Muscle of leg (tissue), 11 donors: ENCODE results near the gene BBIP1. TPM values are rescaled to one million over a fixed set of nuclear protein-coding genes. Genes with fewer than 3 reads are reported as not detected.
"Not testable (repeated sequence)": the region's sequence is repeated elsewhere in the genome, so short reads cannot be mapped to it uniquely, and the experiment has no call there.

Experiments used
- DNase-seq: peaks from one replicate; pipeline ENCODE4 v3.0.0; 2013
- H3K27ac ChIP-seq: one replicate; pipeline ENCODE4 v1.5.1; 2013; ENCODE audit warnings: mild to moderate bottlenecking, low read length, control low read depth
- H3K27me3 ChIP-seq: one replicate; pipeline ENCODE4 v1.6.1; 2013; ENCODE audit warnings: low read length; ENCODE audit not compliant: control insufficient read depth, insufficient read depth
- H3K36me3 ChIP-seq: one replicate; pipeline ENCODE4 v1.6.1; 2013; ENCODE audit warnings: low read length; ENCODE audit not compliant: control insufficient read depth, insufficient read depth
- H3K4me1 ChIP-seq: one replicate; pipeline ENCODE4 v1.6.1; 2013; ENCODE audit warnings: low read length; ENCODE audit not compliant: control insufficient read depth, insufficient read depth
- H3K4me3 ChIP-seq: one replicate; pipeline ENCODE4 v1.5.1; 2013; ENCODE audit warnings: low read length, control low read depth
- H3K9me3 ChIP-seq: replicated peaks from 2 replicates; pipeline ENCODE4 v1.6.1; 2013; ENCODE audit warnings: low read depth, low read length; ENCODE audit not compliant: control insufficient read depth
- WGBS: methylation state at CpG from one replicate; pipeline ENCODE4 v1.1.5; 2013; ENCODE audit warnings: missing lambda C conversion rate; ENCODE audit not compliant: insufficient coverage; 5-methylcytosine and 5-hydroxymethylcytosine counted together
- polyA plus RNA-seq, 8 donors: library from polyadenylated mRNA; unstranded; fragments of 120-200 nt; gene quantifications; one replicate each; pipeline versions ENCODE4 v1.2.1 to v1.2.3, GENCODE V29; 2013; ENCODE audit warnings: inconsistent platforms in 1 of 8, low replicate concordance in 1 of 8; ENCODE audit not compliant: insufficient read length in 8 of 8, insufficient read depth in 1 of 8
- total RNA-seq: library from RNA; stranded (reverse); fragments of 120-200 nt; gene quantifications from one replicate; pipeline ENCODE4 v1.2.4, GENCODE V29; 2013

Gene BBIP1
- total and polyA plus RNA-seq, 9 donors = 22.5 to 29.9 (median 27.4) TPM

DNA sequence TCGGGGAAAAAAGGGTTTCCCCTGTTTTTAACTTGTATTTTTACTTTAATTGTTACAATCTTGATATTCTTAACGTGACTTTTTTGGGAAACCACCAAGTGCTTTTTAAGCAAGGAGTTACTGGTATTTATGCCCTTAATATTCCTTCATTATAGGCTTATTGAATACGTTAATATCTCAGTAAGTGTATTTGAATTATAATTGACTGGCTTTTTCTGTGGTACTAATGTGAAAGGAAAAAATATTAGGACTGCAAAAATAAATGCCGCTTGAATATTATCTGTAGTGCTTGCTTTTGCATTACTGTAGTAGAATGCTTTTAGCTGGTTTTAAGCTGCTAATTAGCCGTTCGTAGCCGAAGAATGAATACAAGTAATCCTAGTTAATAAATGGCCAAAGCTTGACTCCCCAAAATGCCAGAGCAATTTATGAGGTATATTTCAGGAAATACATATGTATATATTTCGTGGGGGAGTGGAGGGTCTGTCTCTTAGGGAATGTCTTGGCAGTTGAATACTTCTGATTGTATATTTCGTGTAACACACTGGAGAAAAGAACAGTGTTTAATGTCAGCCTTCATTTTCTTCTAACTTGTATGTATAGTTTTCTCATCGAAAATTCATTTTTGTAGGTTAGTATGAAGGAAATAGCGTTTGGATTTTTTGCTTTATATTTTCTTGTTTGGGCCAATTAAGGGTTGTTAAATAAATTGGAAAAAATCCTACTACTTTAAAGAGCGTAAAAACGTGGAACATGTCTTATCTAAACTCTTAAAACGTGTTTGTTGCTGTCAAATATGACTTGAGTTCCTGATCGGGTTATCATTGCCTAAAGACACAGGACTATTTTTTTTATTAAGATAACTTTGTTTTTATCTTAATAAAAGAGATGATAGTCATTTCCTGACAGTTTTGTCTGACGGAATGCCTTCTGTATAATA lies 45.7 kb downstream of the BBIP1 start:
- peaks cover 12% of the 10 kb centered on the region for H3K4me1 ChIP-seq

DNA sequence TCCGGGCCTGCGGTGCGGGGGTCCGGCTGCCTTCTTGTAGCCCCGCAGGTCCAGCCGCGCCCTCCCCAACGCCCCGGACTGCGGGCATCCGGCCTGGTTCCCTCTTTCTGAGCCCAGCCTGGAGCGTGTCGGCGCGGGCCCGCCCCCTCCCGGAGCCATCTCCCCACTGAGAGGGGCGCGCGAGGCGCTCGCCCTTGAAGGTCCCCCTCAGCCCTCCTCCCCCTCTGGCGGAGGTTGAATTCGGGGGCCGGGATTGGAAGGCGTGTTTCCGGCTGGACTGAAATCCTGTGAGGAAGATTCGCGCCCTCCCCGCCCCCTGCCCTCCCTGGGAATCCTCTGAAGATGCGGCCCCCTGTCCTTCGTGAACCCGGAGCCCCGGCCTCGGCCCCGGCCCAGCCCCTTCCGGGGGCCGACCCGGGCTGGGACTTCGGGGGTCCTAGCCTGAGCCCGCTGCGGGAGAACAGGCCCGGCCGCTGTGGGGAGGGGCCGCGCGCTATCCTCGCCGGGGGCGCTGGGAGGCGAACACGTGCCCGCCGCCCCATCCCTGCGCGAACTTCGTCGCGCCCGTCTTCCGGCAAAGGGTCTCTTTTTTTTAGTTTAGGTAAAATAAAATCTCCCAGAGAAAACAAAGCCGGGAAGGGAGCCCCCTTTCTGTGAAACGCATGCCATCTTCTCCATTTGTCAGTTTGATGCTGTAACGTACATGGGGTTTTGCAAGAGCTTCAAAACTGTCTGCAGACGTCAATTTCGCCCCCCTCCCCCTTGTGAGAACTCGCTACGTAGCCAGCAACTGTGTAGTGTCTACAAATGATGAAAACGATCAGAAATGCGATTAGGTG lies 46.6 kb downstream of the BBIP1 start:
- peaks cover 18% of the 10 kb centered on the region for H3K4me1 ChIP-seq
- peak; percentile 96 for DNase-seq
- WGBS = under 1% methylated on average over 55 of the region's 70 CpGs

More for the DNA sequence above, 45.7 kb downstream of the BBIP1 start:
- peak overlapping the region; percentile 82 for H3K4me3 ChIP-seq
- no peaks in the 10 kb centered on the region for H3K9me3 ChIP-seq
- no peak for DNase-seq
- peak overlapping the region; percentile 99 for H3K27ac ChIP-seq
- 0% methylated on average over 1 of the region's 16 CpGs for WGBS
- no peaks in the 10 kb centered on the region for H3K27me3 ChIP-seq
- H3K36me3 ChIP-seq = peaks cover 2% of the 10 kb centered on the region

DNA sequence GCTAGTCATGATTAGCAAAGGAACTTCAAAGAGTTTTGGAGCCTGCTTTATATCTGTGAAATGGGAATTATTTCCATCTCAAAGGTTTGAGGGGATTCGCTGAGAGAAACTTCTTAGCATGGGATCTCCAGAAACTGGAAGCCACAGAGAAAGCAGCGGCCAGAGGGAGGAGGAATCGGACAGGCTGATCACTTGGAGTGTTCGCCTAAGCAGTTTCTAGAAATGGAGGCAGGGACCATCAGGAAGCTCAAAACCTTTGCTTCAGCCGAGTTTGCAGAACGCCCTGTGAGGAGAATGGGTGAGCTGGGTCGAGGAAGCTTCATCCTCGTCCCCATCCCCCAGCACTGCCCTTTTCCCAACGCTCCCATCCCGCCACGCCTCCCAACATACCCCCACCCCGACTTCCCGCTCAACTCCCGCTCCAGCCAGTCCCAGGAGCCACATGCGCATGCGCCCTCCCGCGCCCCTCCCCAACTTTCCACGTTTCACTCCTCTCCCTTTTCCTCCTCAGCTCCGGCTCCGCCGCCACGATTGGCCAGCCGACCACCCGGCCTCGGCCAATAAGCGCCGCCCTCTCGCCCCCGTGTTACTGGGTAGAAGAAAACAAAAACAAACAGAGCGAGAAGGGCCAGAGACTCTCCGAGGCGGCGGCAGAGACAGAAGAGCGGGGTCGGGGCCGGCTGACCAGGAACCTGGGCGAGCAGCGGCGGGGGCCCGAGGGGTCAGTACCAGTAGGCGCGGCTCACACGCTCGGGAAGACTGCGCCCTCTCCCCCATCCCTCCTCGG lies 47.5 kb downstream of the BBIP1 start, which contains the start of gene PDCD4:
TSS of gene PDCD4 (plus strand) at position 631 of the 787 bp plus-strand sequence. CDS start 4,100 bp downstream, outside the sequence.
- DNase-seq = peak; percentile 100
- peaks cover 24% of the 10 kb centered on the region for H3K4me1 ChIP-seq
- H3K4me3 ChIP-seq = peak within 1 kb of the TSS; percentile 82
- WGBS = under 1% methylated on average over 42 of the region's 47 CpGs
- no peaks in the 10 kb centered on the region for H3K36me3 ChIP-seq
- peak within 1 kb of the TSS; percentile 99 for H3K27ac ChIP-seq
- no peaks in the 10 kb centered on the region for H3K9me3 ChIP-seq
- no peaks in the 10 kb centered on the region for H3K27me3 ChIP-seq

More for the DNA sequence above, 46.6 kb downstream of the BBIP1 start:
- Histone ChIP-seq H3K27me3 (no peaks in the 10 kb centered on the region), H3K9me3 (no peaks in the 10 kb centered on the region), H3K27ac (peak overlapping the region; percentile 99), H3K4me3 (peak overlapping the region; percentile 82), H3K36me3 (peaks cover 2% of the 10 kb centered on the region)

DNA sequence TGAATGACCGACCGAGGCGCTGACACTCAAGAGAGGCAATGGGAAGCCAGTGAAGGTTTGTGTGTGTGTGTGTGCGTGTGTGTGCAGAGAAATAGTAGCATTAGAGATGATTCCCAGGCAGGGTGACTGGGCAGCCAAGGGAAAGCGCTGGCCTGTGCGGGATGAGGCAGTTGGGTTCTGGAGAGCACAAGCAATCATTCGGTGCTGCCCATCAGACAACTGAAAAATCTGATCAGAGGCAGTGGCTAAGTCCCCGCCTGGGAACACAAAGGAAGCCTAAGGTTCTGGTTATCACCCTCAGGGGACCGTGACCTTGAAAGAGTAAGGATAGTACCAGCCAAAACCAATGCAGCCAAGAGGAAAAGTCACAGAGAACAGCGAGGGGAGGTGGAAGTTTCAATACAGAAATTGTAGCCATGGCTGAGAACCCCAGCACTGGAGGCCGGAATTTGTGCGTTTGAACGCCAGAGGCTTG lies 48.1 kb downstream of the BBIP1 start:
- H3K9me3 ChIP-seq = no peaks in the 10 kb centered on the region
- WGBS = 45% methylated on average over 13 of the region's 13 CpGs
- H3K36me3 ChIP-seq = no peaks in the 10 kb centered on the region
- peaks cover 26% of the 10 kb centered on the region for H3K4me1 ChIP-seq
- H3K27me3 ChIP-seq = no peaks in the 10 kb centered on the region
- H3K27ac ChIP-seq = peak overlapping the region; percentile 99
- H3K4me3 ChIP-seq = peak overlapping the region; percentile 82
- DNase-seq = peak; percentile 59

DNA sequence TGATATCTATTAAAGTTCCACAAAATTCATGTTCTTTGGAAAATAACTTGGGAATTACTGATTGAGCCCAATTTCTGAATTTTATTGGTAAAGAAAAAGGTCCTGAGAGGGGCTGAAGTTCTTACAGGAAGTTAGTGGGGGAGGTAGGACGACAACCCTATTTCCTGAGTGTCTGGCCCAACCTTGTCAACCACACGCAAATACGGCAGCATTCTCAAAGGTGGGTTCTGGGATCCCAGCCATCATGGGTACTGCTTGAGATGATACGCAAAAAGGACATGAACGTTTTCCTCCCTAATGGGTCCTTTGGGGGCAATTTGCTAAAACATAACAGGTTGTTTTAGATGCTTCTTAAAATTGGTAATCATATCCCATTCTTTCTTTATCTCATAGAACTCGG lies 50.0 kb downstream of the BBIP1 start:
- no peak overlapping the region for H3K27ac ChIP-seq
- peaks cover 42% of the 10 kb centered on the region for H3K4me1 ChIP-seq
- no peak for DNase-seq
- no peaks in the 10 kb centered on the region for H3K27me3 ChIP-seq
- WGBS = 67% methylated on average over 3 of the region's 6 CpGs
- H3K4me3 ChIP-seq = no peak overlapping the region
- H3K9me3 ChIP-seq = no peaks in the 10 kb centered on the region
- H3K36me3 ChIP-seq = no peaks in the 10 kb centered on the region

DNA sequence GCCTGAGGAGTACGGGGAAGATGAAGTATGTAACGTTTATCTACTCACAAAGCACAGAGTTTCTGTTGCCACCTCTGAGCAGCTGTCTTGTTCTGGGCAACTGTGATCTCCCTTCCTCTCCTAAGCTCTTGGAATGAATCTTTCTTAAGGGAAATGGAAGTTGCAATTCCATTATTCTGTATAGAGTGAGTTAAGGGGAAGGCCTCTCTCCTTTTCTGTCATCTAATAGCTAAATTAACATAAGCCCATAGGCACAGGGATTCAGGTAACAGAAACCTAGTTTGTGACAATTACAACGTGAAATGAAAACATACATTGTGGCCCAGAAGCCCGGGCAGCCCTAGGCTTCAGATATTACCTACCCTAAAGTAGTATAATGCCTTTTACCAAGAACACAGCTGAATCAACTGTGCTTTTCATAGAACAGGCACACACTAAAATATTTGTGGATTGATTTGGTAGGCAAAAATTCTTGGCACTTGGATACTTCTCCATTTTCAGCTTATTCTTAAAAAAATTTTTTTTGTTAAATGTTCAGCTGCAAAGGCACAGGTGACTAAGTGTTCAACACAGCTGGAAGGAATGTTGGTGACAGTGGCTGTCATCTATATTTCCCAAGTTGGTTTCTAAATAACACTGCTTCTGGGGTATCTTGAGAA lies 51.0 kb downstream of the BBIP1 start:
- no peaks in the 10 kb centered on the region for H3K9me3 ChIP-seq
- WGBS = no CpG with 5 or more reads among the region's 4 CpGs
- no peaks in the 10 kb centered on the region for H3K27me3 ChIP-seq
- H3K4me1 ChIP-seq = peaks cover 45% of the 10 kb centered on the region
- no peaks in the 10 kb centered on the region for H3K36me3 ChIP-seq
- DNase-seq = no peak
- H3K27ac ChIP-seq = peak overlapping the region; percentile 59
- H3K4me3 ChIP-seq = no peak overlapping the region

DNA sequence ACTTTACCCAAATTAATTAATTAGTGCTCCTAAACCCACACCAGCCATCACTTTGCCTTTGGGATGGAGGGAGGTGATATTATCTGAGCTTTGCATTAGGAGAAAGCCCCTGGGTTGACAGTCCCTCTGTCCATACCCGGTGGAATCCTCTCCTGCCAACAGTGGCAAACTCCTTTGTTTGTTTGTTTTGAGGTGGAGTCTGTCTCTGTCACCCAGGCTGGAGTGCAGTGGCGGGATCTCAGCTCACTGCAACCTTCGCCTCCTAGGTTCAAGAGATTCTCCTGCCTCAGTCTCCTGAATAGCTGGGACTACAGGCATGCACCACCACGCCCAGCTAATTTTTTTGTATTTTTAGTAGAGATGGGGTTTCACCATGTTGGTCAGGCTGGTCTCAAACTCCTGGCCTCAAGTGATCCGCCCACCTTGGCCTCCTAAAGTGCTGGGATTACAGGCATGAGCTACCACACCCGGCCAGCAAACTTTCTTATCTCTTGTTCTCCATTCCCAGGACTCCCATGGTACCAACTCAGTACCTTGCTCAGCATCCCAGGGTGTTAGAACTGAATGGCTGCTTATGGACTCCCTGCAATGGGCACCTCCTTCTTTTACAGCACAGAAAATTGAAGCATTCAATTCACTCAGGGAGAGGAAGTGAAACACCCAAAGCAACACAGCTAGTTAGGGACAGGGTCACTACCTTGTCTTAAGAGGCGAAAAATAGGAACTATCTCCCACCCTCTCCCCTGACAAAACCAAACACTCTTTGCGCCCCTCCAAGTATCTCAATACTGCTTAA lies 51.8 kb downstream of the BBIP1 start:
- H3K36me3 ChIP-seq, H3K4me3 ChIP-seq, H3K9me3 ChIP-seq, H3K27me3 ChIP-seq: not testable (repeated sequence)
- 71% methylated on average over 2 of the region's 8 CpGs for WGBS
- peak; percentile 51 for DNase-seq
- Histone ChIP-seq H3K4me1 (peaks cover 51% of the 10 kb centered on the region), H3K27ac (peak overlapping the region; percentile 82)

DNA sequence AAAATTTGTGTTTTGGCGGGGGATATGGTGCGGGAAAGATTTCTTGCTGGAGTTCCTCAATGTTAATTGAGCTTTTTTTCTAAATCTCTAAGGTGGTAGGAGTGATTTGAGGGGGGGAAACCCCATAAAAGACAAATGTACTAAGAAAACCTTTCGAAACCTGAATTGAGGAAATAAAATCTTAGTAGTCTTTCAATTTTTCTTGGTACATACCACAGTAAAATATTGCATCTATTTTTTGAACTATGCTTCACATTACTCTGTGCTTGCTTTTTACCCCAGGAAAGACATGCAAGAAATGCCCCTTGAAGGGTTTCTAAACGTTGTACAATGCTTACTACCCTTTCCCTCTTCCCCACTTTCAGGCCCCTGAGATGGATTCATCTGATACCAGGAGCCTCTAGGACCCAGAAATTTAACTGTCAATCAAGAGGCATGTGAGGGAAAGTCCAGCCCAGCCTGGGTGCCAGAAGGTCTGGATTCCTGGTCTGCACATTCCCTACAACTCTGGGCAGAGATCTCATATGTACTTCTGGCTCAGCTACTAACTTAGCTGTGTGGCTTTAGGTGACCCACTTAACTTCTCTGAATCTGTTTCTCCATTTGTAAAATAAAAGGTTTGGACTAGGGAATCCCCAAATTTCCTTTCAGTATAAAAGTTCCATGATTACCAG lies 53.0 kb downstream of the BBIP1 start:
- WGBS = 33% methylated on average over 3 of the region's 4 CpGs
- no peaks in the 10 kb centered on the region for H3K36me3 ChIP-seq
- H3K4me1 ChIP-seq = peaks cover 50% of the 10 kb centered on the region
- peak overlapping the region; percentile 82 for H3K27ac ChIP-seq
- H3K4me3 ChIP-seq = no peak overlapping the region
- no peaks in the 10 kb centered on the region for H3K27me3 ChIP-seq
- DNase-seq = peak; percentile 46
- no peaks in the 10 kb centered on the region for H3K9me3 ChIP-seq
